Activated CD4-positive, alpha-beta T cell treated with anti-CD3 and anti-CD28 coated beads, Interleukin-2, Interleukin-6, amounts not matched to agents 100 ng/mL and 50 ng/mL, durations not matched to agents 16 hours and 8 hours (primary cell): ENCODE data around the gene RPS4Y2.

Experiments used
- DNase-seq: peaks from one replicate; pipeline ENCODE4 v3.0.0-alpha.2; 2020

Gene RPS4Y2

GRCh38 chrY:20755808-20756207, at the start of gene RPS4Y2:
RPS4Y2 (plus strand) TSS chrY:20756108; CDS start chrY:20756164, 56 bp downstream.
- DNase-seq: no peak

GRCh38 chrY:20714391-20714790, 41.5 kb upstream of the RPS4Y2 start:
- no peak for DNase-seq

- no peak for DNase-seq
Measured at GRCh38 chrY:20726184-20726907, 29.6 kb upstream of the RPS4Y2 start.

GRCh38 chrY:20735200-20735599, 20.7 kb upstream of the RPS4Y2 start:
- no peak for DNase-seq

- DNase-seq: no peak
Measured at GRCh38 chrY:20739806-20740205, 16.1 kb upstream of the RPS4Y2 start.

GRCh38 chrY:20740609-20741008, 15.3 kb upstream of the RPS4Y2 start:
- DNase-seq: no peak

GRCh38 chrY:20745060-20745459, 10.8 kb upstream of the RPS4Y2 start:
- no peak for DNase-seq

- DNase-seq: no peak
Measured at GRCh38 chrY:20746919-20747318, 9.0 kb upstream of the RPS4Y2 start.

- no peak for DNase-seq
Measured at GRCh38 chrY:20763869-20764268, 8.0 kb downstream of the RPS4Y2 start.

GRCh38 chrY:20765117-20765516, 9.2 kb downstream of the RPS4Y2 start:
- no peak for DNase-seq

GRCh38 chrY:20770755-20771154, 14.8 kb downstream of the RPS4Y2 start:
- no peak for DNase-seq

GRCh38 chrY:20776104-20776503, 20.2 kb downstream of the RPS4Y2 start:
- no peak for DNase-seq

- no peak for DNase-seq
Measured at GRCh38 chrY:20780104-20780654, 24.3 kb downstream of the RPS4Y2 start.

GRCh38 chrY:20780776-20781175, 24.9 kb downstream of the RPS4Y2 start:
- no peak for DNase-seq

GRCh38 chrY:20781408-20781807, 25.5 kb downstream of the RPS4Y2 start:
- DNase-seq: no peak

- no peak for DNase-seq
Measured at GRCh38 chrY:20784965-20785364, 29.1 kb downstream of the RPS4Y2 start.

GRCh38 chrY:20787076-20787475, 31.2 kb downstream of the RPS4Y2 start:
- no peak for DNase-seq

GRCh38 chrY:20798351-20799049, 42.6 kb downstream of the RPS4Y2 start:
- DNase-seq: no peak

GRCh38 chrY:20802659-20803058, 46.8 kb downstream of the RPS4Y2 start:
- DNase-seq: no peak

- DNase-seq: no peak
Measured at GRCh38 chrY:20806243-20806642, 50.3 kb downstream of the RPS4Y2 start.

GRCh38 chrY:20813459-20813858, 57.6 kb downstream of the RPS4Y2 start:
- no peak for DNase-seq

- no peak for DNase-seq
Measured at GRCh38 chrY:20814794-20815193, 58.9 kb downstream of the RPS4Y2 start.

GRCh38 chrY:20817067-20817466, 61.2 kb downstream of the RPS4Y2 start:
- no peak for DNase-seq
